ENCODE results near the gene ZNF804B. TPM values are rescaled to one million over a fixed set of nuclear protein-coding genes. Genes with fewer than 3 reads are reported as not detected.
"Not testable (repeated sequence)": the region's sequence is repeated elsewhere in the genome, so short reads cannot be mapped to it uniquely, and the experiment has no call there.

Gene ZNF804B
- total and polyA plus RNA-seq, 7 donors: 0.01 to 0.41 (median 0.32) TPM; not detected in 3

DNA sequence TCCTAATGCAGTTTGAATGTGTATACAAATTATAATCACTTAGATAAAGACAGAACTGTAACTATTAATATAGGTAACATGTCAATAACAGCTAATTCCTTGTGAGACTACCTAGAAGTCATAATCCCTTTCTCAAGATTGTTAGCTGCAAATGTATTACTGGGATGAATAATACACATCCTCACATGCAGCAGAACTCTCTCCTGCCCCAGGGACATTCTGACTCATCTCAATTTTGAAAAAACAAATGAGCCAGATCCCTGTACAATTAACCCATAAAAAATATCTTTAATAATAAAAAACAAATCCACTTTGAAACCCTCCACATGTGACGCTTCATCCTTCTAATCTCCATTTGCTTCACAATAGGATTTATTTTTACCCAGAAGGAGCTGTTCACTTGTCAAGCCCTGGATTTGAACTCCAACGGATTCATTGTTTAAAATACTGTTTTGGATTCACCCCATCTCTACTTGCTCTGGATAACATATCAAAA is 464.4 kb downstream of the ZNF804B start:
- 41 to 62% methylated on average over 2 of the region's 2 CpGs for WGBS, 2 donors
- no peak for DNase-seq

DNA sequence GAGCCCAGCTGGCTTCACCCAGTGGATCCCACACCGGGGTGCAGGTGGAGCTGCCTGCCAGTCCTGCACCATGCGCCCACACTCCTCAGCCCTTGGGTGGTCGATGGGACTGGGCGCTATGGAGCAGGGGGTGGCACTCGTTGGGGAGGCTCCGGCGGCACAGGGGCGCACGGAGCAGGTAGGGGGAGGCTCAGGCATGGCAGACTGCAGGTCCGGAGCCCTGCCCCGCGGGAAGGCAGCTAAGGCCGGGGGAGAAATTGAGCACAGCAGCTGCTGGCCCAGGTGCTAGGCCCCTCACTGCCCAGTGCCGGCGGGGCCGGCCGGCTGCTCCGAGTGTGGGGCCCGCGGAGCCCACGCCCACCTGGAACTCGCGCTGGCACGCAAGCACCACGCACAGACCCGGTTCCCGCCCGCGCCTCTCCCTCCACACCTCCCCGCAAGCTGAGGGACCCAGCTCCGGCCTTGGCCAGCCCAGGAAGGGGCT is 469.2 kb downstream of the ZNF804B start:
- H3K36me3 ChIP-seq; H3K4me1 ChIP-seq; H3K9me3 ChIP-seq; H3K27me3 ChIP-seq; DNase-seq; H3K27ac ChIP-seq; intact Hi-C loops (cut with DNase I); H3K4me3 ChIP-seq: not testable (repeated sequence)
- WGBS, 2 donors: 91 to 93% methylated on average over 31 of the region's 31 CpGs

More for the DNA sequence above, 464.4 kb downstream of the ZNF804B start:
- H3K27me3 ChIP-seq: no peaks in the 10 kb centered on the region
- no peaks in the 10 kb centered on the region for H3K9me3 ChIP-seq
- H3K4me1 ChIP-seq: peaks cover 0 to 5% (median 0%) of the 10 kb centered on the region in 4 donors
- no peak for TF ChIP-seq POLR2A (IDR thresholded peaks at IDR 0.05)
- no peak for TF ChIP-seq CTCF (IDR thresholded peaks at IDR 0.05)
- no peak for TF ChIP-seq POLR2AphosphoS5 (IDR thresholded peaks at IDR 0.05)
- no peak for TF ChIP-seq EP300 (IDR thresholded peaks at IDR 0.05)
- no peak overlapping the region for H3K27ac ChIP-seq
- H3K36me3 ChIP-seq: no peaks in the 10 kb centered on the region
- no peak overlapping the region for H3K4me3 ChIP-seq
- intact Hi-C loops (cut with DNase I): no loop called here

GRCh38 chr7:89238156-89238555 is 478.7 kb downstream of the ZNF804B start:
- no peaks in the 10 kb centered on the region for H3K36me3 ChIP-seq
- no peaks in the 10 kb centered on the region for H3K27me3 ChIP-seq
- TF ChIP-seq EP300 (IDR thresholded peaks at IDR 0.05): no peak
- TF ChIP-seq CTCF (IDR thresholded peaks at IDR 0.05): no peak
- no peak for DNase-seq
- intact Hi-C loops (cut with DNase I): no loop called here
- H3K4me1 ChIP-seq: peaks cover 0 to 18% (median 0%) of the 10 kb centered on the region in 4 donors
- no peaks in the 10 kb centered on the region for H3K9me3 ChIP-seq
- H3K27ac ChIP-seq: no peak overlapping the region
- no peak overlapping the region for H3K4me3 ChIP-seq

- peaks cover 0 to 20% (median 0%) of the 10 kb centered on the region in 4 donors for H3K4me1 ChIP-seq
- no peak for DNase-seq
- no peaks in the 10 kb centered on the region for H3K27me3 ChIP-seq
- TF ChIP-seq EP300 (IDR thresholded peaks at IDR 0.05): no peak
- intact Hi-C loops (cut with DNase I): no loop called here
- H3K4me3 ChIP-seq: no peak overlapping the region
- no peak overlapping the region for H3K27ac ChIP-seq
- H3K9me3 ChIP-seq: peaks cover 0 to 4% (median under 1%) of the 10 kb centered on the region in 4 donors
- H3K36me3 ChIP-seq: no peaks in the 10 kb centered on the region
Measured at GRCh38 chr7:89246196-89246595, 486.7 kb downstream of the ZNF804B start.

- DNase-seq: no peak
- intact Hi-C loops (cut with DNase I): no loop called here
- peaks cover 0 to 4% (median under 1%) of the 10 kb centered on the region in 4 donors for H3K9me3 ChIP-seq
- no peaks in the 10 kb centered on the region for H3K36me3 ChIP-seq
- H3K4me3 ChIP-seq: no peak overlapping the region
- H3K27me3 ChIP-seq: no peaks in the 10 kb centered on the region
- no peak overlapping the region for H3K27ac ChIP-seq
- 86 to 93% methylated on average over 3 of the region's 3 CpGs for WGBS, 2 donors
- H3K4me1 ChIP-seq: peaks cover 0 to 10% (median 0%) of the 10 kb centered on the region in 4 donors
- TF ChIP-seq POLR2AphosphoS5 (IDR thresholded peaks at IDR 0.05) (no peak), POLR2A (IDR thresholded peaks at IDR 0.05) (no peak), EP300 (IDR thresholded peaks at IDR 0.05) (no peak), CTCF (IDR thresholded peaks at IDR 0.05) (no peak)
Measured at GRCh38 chr7:89247207-89247606, 487.7 kb downstream of the ZNF804B start.

DNA sequence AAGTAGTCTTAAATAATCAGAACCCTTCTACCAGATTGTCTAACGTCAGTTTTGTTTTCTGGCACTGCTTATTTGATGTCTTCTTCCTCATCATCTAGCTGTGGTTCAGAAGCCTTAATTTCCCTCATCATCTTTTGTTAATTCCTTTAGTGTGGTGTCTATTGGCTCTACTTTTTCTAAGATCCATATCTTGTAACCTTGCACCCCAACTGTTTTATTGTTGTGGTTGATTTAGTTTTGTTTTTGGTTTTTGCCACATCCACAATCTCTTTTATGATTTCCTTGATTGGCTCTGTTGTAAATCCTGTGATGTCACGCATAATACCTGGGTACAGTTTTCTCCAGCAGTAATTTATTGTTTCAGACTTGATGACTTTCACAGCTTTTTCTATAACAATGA is 499.6 kb downstream of the ZNF804B start:
- Histone ChIP-seq H3K4me1 (peaks cover 0 to 6% (median under 1%) of the 10 kb centered on the region in 4 donors), H3K4me3 (no peak overlapping the region), H3K27ac (no peak overlapping the region), H3K27me3 (no peaks in the 10 kb centered on the region), H3K9me3 (no peaks in the 10 kb centered on the region), H3K36me3 (no peaks in the 10 kb centered on the region)
- 49 to 63% methylated on average over 2 of the region's 2 CpGs for WGBS, 2 donors
- intact Hi-C loops (cut with DNase I): no loop called here
- no peak for TF ChIP-seq POLR2AphosphoS5 (IDR thresholded peaks at IDR 0.05)
- no peak for TF ChIP-seq EP300 (IDR thresholded peaks at IDR 0.05)
- TF ChIP-seq CTCF (IDR thresholded peaks at IDR 0.05): no peak
- TF ChIP-seq POLR2A (IDR thresholded peaks at IDR 0.05): no peak
- DNase-seq: no peak

All from sigmoid colon (tissue), 7 donors.